SK-N-SH (cell line): Measurements from ENCODE around the gene ZMIZ1. TPM values are rescaled to one million over a fixed set of nuclear protein-coding genes. Genes with fewer than 3 reads are reported as not detected.

Experiments used
- CTCF ChIA-PET: fragments of 300-600, 350-600 bp; formaldehyde crosslinking; extraction: SDS; loops from one replicate; lab custom pipeline; 2021; lab: Yijun Ruan, JAX
- POLR2A ChIA-PET: fragments of 350-600 bp; sonication (Branson Sonifier 250); formaldehyde crosslinking; extraction: SDS; loops from one replicate; lab custom pipeline; 2020; ENCODE audit warnings: antibody characterized with exemption, inconsistent platforms; lab: Yijun Ruan, JAX
- DNase-seq: peaks from one replicate; pipeline ENCODE4 v3.0.0; 2012
- H2AFZ ChIP-seq: fragments of 200-600 bp; sonication (generic); 2 replicates; pipeline ENCODE4 v1.8.1; 2016; ENCODE audit warnings: antibody characterized with exemption, mild to moderate bottlenecking, low read depth
- H3F3A ChIP-seq: fragments of 200-600 bp; sonication (generic); replicated peaks from 2 replicates; pipeline ENCODE3; 2016; ENCODE audit warnings: antibody characterized with exemption, mild to moderate bottlenecking; ENCODE audit not compliant: insufficient read depth
- H3K27ac ChIP-seq, 2 experiments: fragments of 200-500 bp in 1 of 2; fragments of 200-600 bp in 1 of 2; sonication (Bioruptor generic) in 1 of 2; sonication (generic), shearing (Covaris generic) in 1 of 2; 2 replicates each; pipeline versions ENCODE4 v1.5.1 to v1.6.1; 2014 to 2016; ENCODE audit warnings: low read depth in 2 of 2, inconsistent platforms in 1 of 2, low read length in 1 of 2, mild to moderate bottlenecking in 1 of 2, mixed read lengths in 1 of 2
- H3K27me3 ChIP-seq: fragments of 200-600 bp; sonication (generic), shearing (Covaris generic); 2 replicates; pipeline ENCODE4 v1.6.1; 2016; ENCODE audit warnings: mixed run types; ENCODE audit not compliant: insufficient read depth
- H3K36me3 ChIP-seq, 2 experiments: fragments of 200-500 bp in 1 of 2; fragments of 200-600 bp in 1 of 2; sonication (Bioruptor generic) in 1 of 2; sonication (generic) in 1 of 2; replicated peaks in 1 of 2; 2 replicates each; pipeline versions ENCODE3 to v1.5.1; 2014 to 2016; ENCODE audit warnings: low read length in 1 of 2, mild to moderate bottlenecking in 1 of 2; ENCODE audit not compliant: insufficient read depth in 2 of 2, control insufficient read depth in 1 of 2
- H3K4me1 ChIP-seq, 2 experiments: fragments of 200-500 bp in 1 of 2; fragments of 200-600 bp in 1 of 2; sonication (Bioruptor generic) in 1 of 2; sonication (generic), shearing (Covaris generic) in 1 of 2; 2 replicates each; pipeline versions ENCODE4 v1.5.1 to v1.6.1; 2014 to 2016; ENCODE audit warnings: low read depth in 1 of 2, low read length in 1 of 2, mixed run types in 1 of 2; ENCODE audit not compliant: insufficient read depth in 2 of 2, control insufficient read depth in 1 of 2
- H3K4me2 ChIP-seq: fragments of 200-600 bp; sonication (generic), shearing (Covaris generic); 2 replicates; pipeline ENCODE4 v1.6.1; 2017; ENCODE audit warnings: mixed run types
- H3K4me3 ChIP-seq, 2 experiments: fragments of 200-500 bp in 1 of 2; fragments of 200-600 bp in 1 of 2; sonication (Bioruptor generic) in 1 of 2; sonication (generic), shearing (Covaris generic) in 1 of 2; 2 replicates each; pipeline versions ENCODE4 v1.5.1 to v1.8.1; 2014 to 2016; ENCODE audit warnings: low read depth in 2 of 2, inconsistent platforms in 1 of 2, low read length in 1 of 2, mild to moderate bottlenecking in 1 of 2, mixed read lengths in 1 of 2, moderate library complexity in 1 of 2
- H3K79me2 ChIP-seq: fragments of 200-600 bp; sonication (generic); 2 replicates; pipeline ENCODE4 v1.8.1; 2017; ENCODE audit warnings: mild to moderate bottlenecking; ENCODE audit not compliant: insufficient read depth
- H3K9ac ChIP-seq: fragments of 200-600 bp; sonication (generic); 2 replicates; pipeline ENCODE4 v1.6.1; 2017; ENCODE audit warnings: mixed run types
- H3K9me2 ChIP-seq: fragments of 200-600 bp; sonication (generic); 2 replicates; pipeline ENCODE4 v1.6.1; 2017; ENCODE audit warnings: mixed run types
- H3K9me3 ChIP-seq: fragments of 200-600 bp; sonication (generic); 2 replicates; pipeline ENCODE4 v1.6.1; 2017; ENCODE audit warnings: mixed run types, mild to moderate bottlenecking, moderate library complexity
- H4K20me1 ChIP-seq: fragments of 200-600 bp; sonication (generic); 2 replicates; pipeline ENCODE4 v1.6.1; 2017; ENCODE audit warnings: mild to moderate bottlenecking, mixed run types; ENCODE audit not compliant: insufficient read depth
- CHD2 ChIP-seq: fragments of 150-350 bp; IDR thresholded peaks from 2 replicates; pipeline ENCODE4 v1.6.1; 2018; ENCODE audit warnings: low read length; ENCODE audit not compliant: partially characterized antibody
- EP300 ChIP-seq, 2 experiments: IDR thresholded peaks; 2 replicates each; pipeline versions ENCODE4 v1.4.0 to v1.6.1; 2012; ENCODE audit warnings: borderline replicate concordance in 1 of 2, low read depth in 1 of 2, low read length in 1 of 2
- EZH2phosphoT487 ChIP-seq: fragments of 200-600 bp; sonication (generic); IDR thresholded peaks from 2 replicates; pipeline ENCODE4 v1.6.1; 2017; ENCODE audit warnings: low read depth, mixed run types, mild to moderate bottlenecking, antibody characterized with exemption, moderate library complexity, borderline replicate concordance
- FOSL2 ChIP-seq: IDR thresholded peaks from 2 replicates; pipeline ENCODE4 v1.4.0; 2012; ENCODE audit warnings: low read depth, mild to moderate bottlenecking, moderate library complexity, borderline replicate concordance
- GABPA ChIP-seq: IDR thresholded peaks from 2 replicates; pipeline ENCODE4 v1.4.0; 2012; ENCODE audit warnings: low read depth, mild to moderate bottlenecking
- GATA2 ChIP-seq: sonication (generic); formaldehyde crosslinking; IDR thresholded peaks from 2 replicates; pipeline ENCODE4 v1.5.0; 2020; ENCODE audit warnings: mild to moderate bottlenecking, missing genetic modification reagents
- JUND ChIP-seq: IDR thresholded peaks from 2 replicates; pipeline ENCODE4 v1.4.0; 2012
- MEF2A ChIP-seq: IDR thresholded peaks from 2 replicates; pipeline ENCODE4 v1.4.0; 2012; ENCODE audit warnings: low read depth, borderline replicate concordance
- POLR2AphosphoS5 ChIP-seq: IDR thresholded peaks from 2 replicates; pipeline ENCODE4 v1.6.1; 2012; ENCODE audit warnings: low read depth, low read length
- RAD21 ChIP-seq: IDR thresholded peaks from 2 replicates; pipeline ENCODE4 v1.6.1; 2012; ENCODE audit warnings: mild to moderate bottlenecking, low read length
- RCOR1 ChIP-seq: fragments of 150-350 bp; IDR thresholded peaks from 2 replicates; pipeline ENCODE4 v1.6.1; 2017; ENCODE audit warnings: antibody characterized with exemption, low read length
- RXRA ChIP-seq: IDR thresholded peaks from 2 replicates; pipeline ENCODE4 v1.4.0; 2012; ENCODE audit warnings: low read depth, mild to moderate bottlenecking, borderline replicate concordance
- SMC3 ChIP-seq: IDR thresholded peaks from 2 replicates; pipeline ENCODE4 v1.6.1; 2012; ENCODE audit warnings: low read depth, low read length, improper control_type of control experiment
- TAF1 ChIP-seq: IDR thresholded peaks from 2 replicates; pipeline ENCODE4 v1.6.1; 2012; ENCODE audit warnings: low read depth, mild to moderate bottlenecking, low read length, moderate library complexity, borderline replicate concordance
- WGBS: methylation state at CpG from one replicate; pipeline ENCODE4 v1.1.6; 2017; ENCODE audit warnings: low lambda C conversion rate; 5-methylcytosine and 5-hydroxymethylcytosine counted together
- polyA plus RNA-seq, 3 experiments: library from polyadenylated mRNA; depleted of rRNA; stranded (reverse); fragments of >200 nt; gene quantifications; 2 replicates each; pipeline ENCODE4 v1.2.3, GENCODE V29; 2012
- TF ChIP-seq, protein P1 (sequence below): IDR thresholded peaks from 2 replicates; pipeline ENCODE4 v1.4.0; 2012; ENCODE audit warnings: low read depth, borderline replicate concordance
- TF ChIP-seq, protein P2 (sequence below): IDR thresholded peaks from 2 replicates; pipeline ENCODE4; 2012
- TF ChIP-seq, protein P3 (sequence below): IDR thresholded peaks from 2 replicates; pipeline ENCODE4 v1.4.0; 2012; ENCODE audit warnings: low read depth
- TF ChIP-seq, protein P4 (sequence below): fragments of 150-350 bp; IDR thresholded peaks from 2 replicates; pipeline ENCODE4 v1.6.1; 2017; ENCODE audit warnings: antibody characterized with exemption, low read length, low read depth, borderline replicate concordance

Gene ZMIZ1
- polyA plus RNA-seq, 1 of the 3 experiments (the other 2 are of a cell fraction) = 23.5 TPM

DNA sequence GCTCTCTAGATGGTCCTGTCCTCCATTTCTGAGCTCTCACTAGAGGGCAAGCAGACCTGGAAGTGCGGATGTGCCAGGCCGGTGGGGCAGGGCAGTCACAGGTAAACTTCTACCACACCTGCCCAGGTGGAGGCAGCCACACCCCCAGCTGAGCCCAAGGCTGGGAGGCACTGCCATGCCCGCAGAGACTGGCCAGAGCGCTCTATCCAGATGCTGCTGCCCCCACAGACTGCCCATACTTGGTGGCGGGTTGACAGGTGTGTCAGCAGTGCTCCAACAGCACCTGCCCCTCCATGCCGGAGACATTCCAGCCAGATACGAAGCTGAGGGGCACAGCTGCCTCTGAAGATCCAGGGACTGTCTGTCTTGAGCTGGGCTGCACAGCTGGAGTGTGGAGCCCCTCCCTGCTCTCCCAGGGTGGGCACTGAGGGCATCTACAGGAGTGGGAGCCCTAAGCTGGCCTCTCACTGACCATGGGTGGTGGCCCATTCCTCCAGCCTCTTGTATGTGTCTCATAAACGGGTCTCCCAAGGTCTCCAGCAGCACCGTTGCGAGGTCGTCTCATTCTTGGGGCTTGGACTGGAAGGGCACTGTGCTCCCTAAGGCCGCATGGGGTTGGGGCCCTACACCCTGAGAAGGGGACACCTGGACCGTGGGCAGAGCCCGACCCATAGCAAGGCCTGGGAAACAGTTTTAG is 240.4 kb downstream of the ZMIZ1 start:
- no peak overlapping the region for H3K4me2 ChIP-seq
- no peaks in the 10 kb centered on the region for H3K9me2 ChIP-seq
- H3K4me1 ChIP-seq = peaks cover 0 to 60% of the 10 kb centered on the region in 2 experiments; a peak in 1 of 4 replicates
- peaks cover 10% of the 10 kb centered on the region for H3F3A ChIP-seq
- peak overlapping the region in 1 of 2 experiments; percentile 16; a peak in 1 of 4 replicates for H3K27ac ChIP-seq
- no peak for DNase-seq
- 95% methylated on average over 13 of the region's 14 CpGs for WGBS
- POLR2A ChIA-PET = no interaction called here
- no peaks in the 10 kb centered on the region for H3K27me3 ChIP-seq
- H3K79me2 ChIP-seq = no peaks in the 10 kb centered on the region
- H2AFZ ChIP-seq = no peak overlapping the region
- CTCF ChIA-PET = interaction anchor here (0.9 kb wide), 1 partner anchor 11 kb away, joined by 4 read pairs; no protein-coding TSS in a partner anchor
- H4K20me1 ChIP-seq = 0 out of 2 replicates have a peak, but pooled peaks cover 4% of the 10 kb centered on the region
- peaks cover 19 to 88% of the 10 kb centered on the region in 2 experiments for H3K36me3 ChIP-seq
- no peaks in the 10 kb centered on the region for H3K9me3 ChIP-seq
- no peak overlapping the region for H3K9ac ChIP-seq
- no peak overlapping the region for H3K4me3 ChIP-seq
- TF ChIP-seq, protein P1, sequence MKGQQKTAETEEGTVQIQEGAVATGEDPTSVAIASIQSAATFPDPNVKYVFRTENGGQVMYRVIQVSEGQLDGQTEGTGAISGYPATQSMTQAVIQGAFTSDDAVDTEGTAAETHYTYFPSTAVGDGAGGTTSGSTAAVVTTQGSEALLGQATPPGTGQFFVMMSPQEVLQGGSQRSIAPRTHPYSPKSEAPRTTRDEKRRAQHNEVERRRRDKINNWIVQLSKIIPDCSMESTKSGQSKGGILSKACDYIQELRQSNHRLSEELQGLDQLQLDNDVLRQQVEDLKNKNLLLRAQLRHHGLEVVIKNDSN = no peak
- TF ChIP-seq, protein P2, sequence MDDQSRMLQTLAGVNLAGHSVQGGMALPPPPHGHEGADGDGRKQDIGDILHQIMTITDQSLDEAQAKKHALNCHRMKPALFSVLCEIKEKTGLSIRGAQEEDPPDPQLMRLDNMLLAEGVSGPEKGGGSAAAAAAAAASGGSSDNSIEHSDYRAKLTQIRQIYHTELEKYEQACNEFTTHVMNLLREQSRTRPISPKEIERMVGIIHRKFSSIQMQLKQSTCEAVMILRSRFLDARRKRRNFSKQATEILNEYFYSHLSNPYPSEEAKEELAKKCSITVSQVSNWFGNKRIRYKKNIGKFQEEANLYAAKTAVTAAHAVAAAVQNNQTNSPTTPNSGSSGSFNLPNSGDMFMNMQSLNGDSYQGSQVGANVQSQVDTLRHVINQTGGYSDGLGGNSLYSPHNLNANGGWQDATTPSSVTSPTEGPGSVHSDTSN = no peak
- TF ChIP-seq RXRA (no peak), GABPA (no peak)
- TF ChIP-seq, all 33 proteins: peak for 0

DNA sequence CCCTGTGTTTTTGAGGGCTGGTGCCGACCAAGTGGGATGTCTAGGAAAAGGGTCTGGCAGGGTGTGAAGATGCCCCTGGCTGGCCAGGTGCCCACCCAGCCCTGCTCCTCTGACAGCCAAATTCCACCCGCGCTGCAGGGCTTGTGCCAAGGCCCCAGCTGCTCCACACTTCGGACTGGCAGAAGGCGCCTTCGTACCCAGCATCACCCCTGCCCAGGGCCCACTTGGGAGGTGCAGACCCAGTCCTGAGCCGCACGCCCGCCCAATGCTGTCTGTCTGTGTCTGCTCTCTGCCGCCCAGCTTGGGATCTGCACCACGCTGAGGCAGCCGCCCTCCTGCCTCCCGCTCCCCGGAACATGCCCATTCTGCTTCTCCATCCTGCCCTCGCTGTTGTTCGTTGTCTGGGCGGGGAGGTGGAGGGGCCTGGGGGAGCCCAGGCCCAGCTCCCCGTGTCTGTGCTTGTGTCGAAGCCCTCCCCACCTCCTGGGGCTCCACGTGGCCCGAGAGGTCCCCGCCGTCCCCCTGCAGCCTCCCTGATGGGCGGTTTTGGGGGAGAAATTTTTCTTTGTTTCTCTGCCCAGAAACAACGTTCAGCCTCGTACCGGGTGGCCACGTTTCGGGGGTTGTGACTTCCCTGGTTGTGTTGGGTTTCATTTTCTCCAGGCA is 241.6 kb downstream of the ZMIZ1 start:
- Histone ChIP-seq H3K4me1 (peaks cover 0 to 57% of the 10 kb centered on the region in 2 experiments; a peak in 1 of 4 replicates), H3K4me2 (no peak overlapping the region), H3F3A (peaks cover 14% of the 10 kb centered on the region), H3K27me3 (no peaks in the 10 kb centered on the region), H3K27ac (no peak overlapping the region; a peak in 1 of 4 replicates)
- ChIA-PET POLR2A (no interaction called here), CTCF (no interaction called here)
- DNase-seq = peak; percentile 33
- 93% methylated on average over 23 of the region's 29 CpGs for WGBS
- no peak for TF ChIP-seq EZH2phosphoT487
- no peak for TF ChIP-seq MEF2A
- TF ChIP-seq, protein P3, sequence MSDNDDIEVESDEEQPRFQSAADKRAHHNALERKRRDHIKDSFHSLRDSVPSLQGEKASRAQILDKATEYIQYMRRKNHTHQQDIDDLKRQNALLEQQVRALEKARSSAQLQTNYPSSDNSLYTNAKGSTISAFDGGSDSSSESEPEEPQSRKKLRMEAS = no peak
- TF ChIP-seq TAF1 = no peak
- TF ChIP-seq, protein P4, sequence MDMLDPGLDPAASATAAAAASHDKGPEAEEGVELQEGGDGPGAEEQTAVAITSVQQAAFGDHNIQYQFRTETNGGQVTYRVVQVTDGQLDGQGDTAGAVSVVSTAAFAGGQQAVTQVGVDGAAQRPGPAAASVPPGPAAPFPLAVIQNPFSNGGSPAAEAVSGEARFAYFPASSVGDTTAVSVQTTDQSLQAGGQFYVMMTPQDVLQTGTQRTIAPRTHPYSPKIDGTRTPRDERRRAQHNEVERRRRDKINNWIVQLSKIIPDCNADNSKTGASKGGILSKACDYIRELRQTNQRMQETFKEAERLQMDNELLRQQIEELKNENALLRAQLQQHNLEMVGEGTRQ = no peak
- TF ChIP-seq RCOR1 = no peak
- TF ChIP-seq EP300 (IDR thresholded peaks at IDR 0.05; ENCODE audit: borderline replicate concordance in 1 of 2, low read depth in 1 of 2, low read length in 1 of 2) = no peak
- TF ChIP-seq FOSL2 = no peak
- no peak for TF ChIP-seq SMC3
- no peak for TF ChIP-seq POLR2AphosphoS5
- no peak for TF ChIP-seq RAD21
- TF ChIP-seq CHD2 = no peak
- TF ChIP-seq, protein P1 = no peak
- TF ChIP-seq RXRA = no peak
- TF ChIP-seq GATA2 (CRISPR knock-in tag) = no peak
- TF ChIP-seq JUND = no peak
- TF ChIP-seq, all 33 proteins: peak for 0
- H3K79me2 ChIP-seq = no peaks in the 10 kb centered on the region
- H4K20me1 ChIP-seq = 0 out of 2 replicates have a peak, but pooled peaks cover 4% of the 10 kb centered on the region
- H2AFZ ChIP-seq = no peak overlapping the region
- no peak overlapping the region for H3K4me3 ChIP-seq
- H3K9me2 ChIP-seq = no peaks in the 10 kb centered on the region
- no peak overlapping the region for H3K9ac ChIP-seq
- H3K36me3 ChIP-seq = peaks cover 19 to 83% of the 10 kb centered on the region in 2 experiments
- no peaks in the 10 kb centered on the region for H3K9me3 ChIP-seq
